GM10248 (cell line): ENCODE measurements around the gene FMNL2.

Experiments
- CTCF ChIA-PET: fragments of 300-600 bp; sonication (Branson Sonifier 250); formaldehyde crosslinking; extraction: SDS; loops from one replicate; lab custom pipeline; 2021; ENCODE audit warnings: antibody characterized with exemption; lab: Yijun Ruan, JAX
- POLR2A ChIA-PET: fragments of 350-650 bp; sonication (Branson Sonifier 250); formaldehyde crosslinking; extraction: SDS; loops from one replicate; lab custom pipeline; 2020; ENCODE audit warnings: antibody characterized with exemption; lab: Yijun Ruan, JAX
- DNase-seq: peaks from one replicate; pipeline ENCODE4 v3.0.0; 2012; ENCODE audit errors: extremely low spot score
- TF ChIP-seq, protein P1 (sequence below): IDR thresholded peaks from 2 replicates; pipeline ENCODE4 v1.5.1; 2012; ENCODE audit warnings: mild to moderate bottlenecking, low read depth; ENCODE audit errors: extremely low read depth, missing control alignments, control extremely low read depth

FMNL2 gene

DNA sequence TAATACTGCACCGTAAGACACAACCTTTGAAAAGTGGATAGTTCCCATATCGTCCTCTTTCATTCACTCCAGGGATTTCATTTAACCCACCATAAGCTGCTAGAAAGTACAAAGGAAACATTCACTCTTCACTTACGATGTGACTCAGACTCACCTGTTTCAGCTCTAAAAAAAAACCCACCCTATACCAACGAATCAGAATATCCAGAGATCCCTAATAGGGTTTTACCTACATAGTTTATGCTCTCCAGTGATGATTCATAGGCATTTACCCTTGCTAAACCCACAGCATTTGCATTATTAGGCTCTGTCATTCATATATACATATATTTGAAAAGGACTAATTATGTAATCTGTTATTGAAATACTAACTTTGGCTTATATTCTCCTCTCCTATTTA lies 322.1 kb downstream of the FMNL2 start:
- DNase-seq, result peak; percentile 12
- CTCF ChIA-PET, result no interaction called here
- POLR2A ChIA-PET, result no interaction called here
- TF ChIP-seq, protein P1, sequence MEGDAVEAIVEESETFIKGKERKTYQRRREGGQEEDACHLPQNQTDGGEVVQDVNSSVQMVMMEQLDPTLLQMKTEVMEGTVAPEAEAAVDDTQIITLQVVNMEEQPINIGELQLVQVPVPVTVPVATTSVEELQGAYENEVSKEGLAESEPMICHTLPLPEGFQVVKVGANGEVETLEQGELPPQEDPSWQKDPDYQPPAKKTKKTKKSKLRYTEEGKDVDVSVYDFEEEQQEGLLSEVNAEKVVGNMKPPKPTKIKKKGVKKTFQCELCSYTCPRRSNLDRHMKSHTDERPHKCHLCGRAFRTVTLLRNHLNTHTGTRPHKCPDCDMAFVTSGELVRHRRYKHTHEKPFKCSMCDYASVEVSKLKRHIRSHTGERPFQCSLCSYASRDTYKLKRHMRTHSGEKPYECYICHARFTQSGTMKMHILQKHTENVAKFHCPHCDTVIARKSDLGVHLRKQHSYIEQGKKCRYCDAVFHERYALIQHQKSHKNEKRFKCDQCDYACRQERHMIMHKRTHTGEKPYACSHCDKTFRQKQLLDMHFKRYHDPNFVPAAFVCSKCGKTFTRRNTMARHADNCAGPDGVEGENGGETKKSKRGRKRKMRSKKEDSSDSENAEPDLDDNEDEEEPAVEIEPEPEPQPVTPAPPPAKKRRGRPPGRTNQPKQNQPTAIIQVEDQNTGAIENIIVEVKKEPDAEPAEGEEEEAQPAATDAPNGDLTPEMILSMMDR, result no peak

DNA sequence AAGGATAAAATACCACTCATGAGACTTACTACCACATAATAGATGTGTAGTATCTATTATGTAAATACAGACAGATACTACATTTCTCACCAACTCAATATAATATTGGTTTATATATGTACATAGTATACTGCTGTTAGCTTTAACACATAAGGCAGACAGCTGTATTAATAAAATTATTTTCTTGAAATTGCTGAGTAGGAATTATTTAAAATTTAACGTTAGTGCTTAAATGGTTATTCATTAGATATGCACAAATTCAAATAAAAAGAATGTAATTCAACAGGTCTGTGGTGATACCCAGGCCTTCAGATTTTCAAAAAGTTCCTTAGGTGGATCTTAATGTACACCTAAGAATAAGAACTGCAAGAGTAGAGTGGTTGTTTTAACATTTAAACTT lies 323.2 kb downstream of the FMNL2 start:
- ChIA-PET CTCF (interaction anchor here (1.3 to 3.7 kb wide), 6 partner anchors 11 to 482 kb away, joined by 3 to 19 read pairs (median 5); partner anchors contain the start of gene STAM2), POLR2A (no interaction called here)
- no peak for DNase-seq
- TF ChIP-seq, protein P1, result no peak

DNA sequence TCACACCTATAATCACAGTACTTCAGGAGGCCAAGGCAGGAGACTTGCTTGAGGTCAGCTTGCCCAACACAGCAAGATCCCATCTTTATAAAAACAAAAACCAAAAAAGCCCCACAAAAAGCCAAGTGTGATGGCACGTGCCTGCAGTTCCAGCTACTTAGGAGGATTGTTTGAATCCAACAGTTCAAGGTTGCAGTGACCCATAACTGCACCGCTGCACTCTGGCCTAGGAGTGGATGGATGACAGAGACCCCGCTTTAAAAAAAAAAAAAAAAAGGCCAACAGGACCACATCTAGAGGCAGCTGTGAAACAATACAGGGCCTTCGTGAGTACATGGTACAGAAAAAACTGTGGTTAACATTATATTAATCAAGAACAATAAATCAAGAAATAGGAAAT lies 326.1 kb downstream of the FMNL2 start:
- ChIA-PET CTCF (interaction anchor here (1.0 to 3.7 kb wide), 3 partner anchors 9 to 25 kb away, joined by 4 to 19 read pairs (median 4); no protein-coding TSS in a partner anchor), POLR2A (no interaction called here)
- DNase-seq, result no peak
- TF ChIP-seq, protein P1, result no peak

DNA sequence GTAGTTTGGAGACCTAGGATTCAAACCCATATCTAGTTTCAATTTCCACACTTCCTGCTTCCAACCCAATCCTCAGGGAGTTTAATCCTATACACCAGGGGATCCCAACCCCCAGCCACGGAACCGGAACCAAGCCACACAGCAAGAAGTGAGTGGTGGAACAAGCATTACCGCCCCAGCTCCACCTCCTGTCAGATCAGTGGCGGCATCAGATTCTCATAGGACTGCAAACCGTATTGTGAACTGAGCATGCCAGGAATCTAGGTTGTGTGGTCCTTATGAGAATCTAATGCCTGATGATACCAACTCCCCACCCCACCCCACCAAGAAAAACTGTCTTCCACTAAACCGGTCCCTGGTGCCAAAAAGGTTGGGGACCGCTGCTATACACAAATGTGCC lies 329.8 kb downstream of the FMNL2 start:
- TF ChIP-seq, protein P1, result no peak
- DNase-seq, result no peak
- ChIA-PET POLR2A (no interaction called here), CTCF (interaction anchor here (1.0 to 1.5 kb wide), 2 partner anchors 9 to 30 kb away, joined by 3 to 4 read pairs; no protein-coding TSS in a partner anchor)

DNA sequence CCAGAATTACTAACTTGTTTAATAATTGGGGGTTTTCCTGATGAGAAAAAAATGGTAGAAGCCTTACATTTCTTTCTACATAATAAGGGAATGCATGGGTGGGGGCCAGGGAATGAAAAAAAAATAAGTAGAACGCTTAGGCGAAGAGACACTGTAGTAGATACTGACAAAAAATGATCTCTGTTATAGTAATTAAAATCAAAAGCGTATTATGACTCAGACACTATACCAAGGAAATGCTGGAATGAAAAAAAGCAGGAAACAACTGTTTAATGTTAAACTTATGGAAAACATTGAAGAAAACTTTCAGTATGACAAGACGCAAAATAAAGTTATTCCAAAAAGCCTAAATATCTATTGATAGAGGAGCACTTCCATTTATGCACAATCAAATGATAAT lies 339.4 kb downstream of the FMNL2 start:
- ChIA-PET POLR2A (no interaction called here), CTCF (interaction anchor here (1.2 kb wide), 1 partner anchor 498 kb away, joined by 3 read pairs; no protein-coding TSS in a partner anchor)
- TF ChIP-seq, protein P1, result no peak
- no peak for DNase-seq

DNA sequence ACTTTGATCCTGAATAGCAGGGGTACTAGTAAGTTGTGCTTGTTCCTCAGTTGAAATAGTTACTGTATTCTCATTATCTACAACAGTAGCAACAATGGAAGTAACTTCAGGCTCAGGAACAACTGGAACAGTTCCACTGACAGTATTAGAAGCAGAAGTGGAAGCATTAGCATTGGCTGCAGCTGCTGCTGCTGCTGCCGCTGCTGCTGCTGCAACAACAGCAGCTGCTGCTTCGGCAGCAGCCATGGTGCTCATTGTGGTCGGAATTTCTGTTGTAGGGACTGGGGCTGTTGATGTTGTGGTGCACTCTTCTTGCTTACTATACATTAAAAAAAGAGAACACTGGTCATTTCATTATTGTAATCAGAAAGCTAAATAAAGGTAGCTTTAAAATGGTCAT lies 341.5 kb downstream of the FMNL2 start:
- DNase-seq, result no peak
- TF ChIP-seq, protein P1, result no peak
- POLR2A ChIA-PET, result no interaction called here
- CTCF ChIA-PET, result interaction anchor here (1.0 kb wide), 1 partner anchor 41 kb away, joined by 3 read pairs; no protein-coding TSS in a partner anchor
